ENCODE measurements around the gene LGALS9B.
"Not testable (repeated sequence)": the region's sequence is repeated elsewhere in the genome, so short reads cannot be mapped to it uniquely, and the experiment has no call there.

- not testable (repeated sequence) for TF ChIP-seq CTCF (IDR thresholded peaks at IDR 0.05 in 8 of 11, conservative IDR thresholded peaks at IDR 0.05 in 3 of 11); POLR2A (IDR thresholded peaks at IDR 0.05); POLR2AphosphoS5 (IDR thresholded peaks at IDR 0.05)
These were observed 44.5 kb downstream of the LGALS9B start for GRCh38 chr17:20422826-20423225.
